Prostate gland (tissue), 2 donors: Measurements from ENCODE around the gene DCAF12. TPM values are rescaled to one million over a fixed set of nuclear protein-coding genes. Genes with fewer than 3 reads are reported as not detected.

Experiments used
- DNase-seq: peaks from one replicate; pipeline ENCODE4 v3.0.0-alpha.2; 2019; ENCODE audit warnings: low spot score
- H3K27ac ChIP-seq, 2 donors: fragments of 200-600 bp; sonication (generic); 2 replicates each; pipeline ENCODE4 v1.5.1; 2017 to 2019
- H3K27me3 ChIP-seq: fragments of 200-600 bp; sonication (generic); replicated peaks from 2 replicates; pipeline ENCODE4 v1.5.1; 2019; ENCODE audit not compliant: insufficient read depth
- H3K36me3 ChIP-seq, 2 donors: fragments of 200-600 bp; sonication (generic); 1 replicate in 1 of 2; 2 replicates in 1 of 2; pipeline versions ENCODE4 v1.5.1 to v1.8.1; 2017 to 2019
- H3K4me1 ChIP-seq: fragments of 200-600 bp; sonication (generic); replicated peaks from 2 replicates; pipeline ENCODE4 v1.5.1; 2019
- H3K4me3 ChIP-seq, 2 donors: fragments of 200-600 bp; sonication (generic); 2 replicates each; pipeline ENCODE4 v1.5.1; 2017 to 2019
- H3K9me3 ChIP-seq: fragments of 200-600 bp; sonication (generic); 2 replicates; pipeline ENCODE4 v1.5.1; 2017
- POLR2A ChIP-seq: fragments of 450-650 bp; IDR thresholded peaks from one replicate; pipeline ENCODE4 v1.6.1; 2016; ENCODE audit warnings: antibody characterized with exemption, mild to moderate bottlenecking
- POLR2AphosphoS5 ChIP-seq: sonication (generic); formaldehyde crosslinking; IDR thresholded peaks from one replicate; pipeline ENCODE4 v1.6.1; 2017; ENCODE audit warnings: antibody characterized with exemption
- WGBS: methylation state at CpG from one replicate; pipeline ENCODE4 v1.1.5; 2018; 5-methylcytosine and 5-hydroxymethylcytosine counted together
- intact Hi-C: fragments of 100-400 bp; cut with DNase I; formaldehyde crosslinking; loops from one replicate; pipeline ENCODE4 v1.14.2; 2022
- total RNA-seq, 2 donors: library from RNA; depleted of rRNA; stranded (reverse); fragments of >200 nt; gene quantifications; one replicate each; pipeline ENCODE4 v1.1.0, GENCODE V29; 2016
- TF ChIP-seq, protein P1 (sequence below), 4 experiments: fragments of 200-600 bp in 2 of 4; fragments of 450-650 bp in 2 of 4; sonication (generic) in 2 of 4; IDR thresholded peaks; 1 replicate in 3 of 4; 2 replicates in 1 of 4; pipeline ENCODE4 v1.5.1; 2016 to 2019; ENCODE audit warnings: antibody characterized with exemption in 4 of 4, mild to moderate bottlenecking in 2 of 4, moderate library complexity in 2 of 4

The DCAF12 gene
- total RNA-seq, 2 donors from 2014 or later: 30.6 to 100 TPM

DNA sequence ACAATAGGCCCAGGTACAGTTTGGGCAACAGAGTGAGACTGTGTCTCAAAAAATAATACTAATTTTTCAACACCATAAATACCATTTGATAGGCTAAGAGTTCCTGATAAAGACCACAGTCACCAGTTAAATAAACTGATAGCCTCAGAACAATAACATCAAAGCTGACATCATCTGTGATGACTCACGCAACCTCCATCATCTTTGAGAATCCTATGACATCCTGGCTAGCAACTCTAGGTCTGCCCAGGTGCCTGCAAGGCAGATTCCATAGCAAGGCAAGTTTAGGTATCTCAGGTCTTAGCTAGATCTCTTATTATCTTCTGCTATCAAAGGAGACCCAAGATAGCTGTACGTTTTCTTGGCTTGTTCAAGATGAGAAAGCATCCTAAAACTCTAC is 47.3 kb downstream of the DCAF12 start:
- Histone ChIP-seq H3K4me3 (no peak overlapping the region), H3K27me3 (no peaks in the 10 kb centered on the region), H3K9me3 (no peaks in the 10 kb centered on the region), H3K27ac (no peak overlapping the region), H3K36me3 (no peaks in the 10 kb centered on the region), H3K4me1 (no peaks in the 10 kb centered on the region)
- intact Hi-C loops: no loop called here
- no peak for DNase-seq
- WGBS: 87% methylated on average over 2 of the region's 2 CpGs
- TF ChIP-seq POLR2AphosphoS5 (no peak), POLR2A (no peak)
- TF ChIP-seq, protein P1, sequence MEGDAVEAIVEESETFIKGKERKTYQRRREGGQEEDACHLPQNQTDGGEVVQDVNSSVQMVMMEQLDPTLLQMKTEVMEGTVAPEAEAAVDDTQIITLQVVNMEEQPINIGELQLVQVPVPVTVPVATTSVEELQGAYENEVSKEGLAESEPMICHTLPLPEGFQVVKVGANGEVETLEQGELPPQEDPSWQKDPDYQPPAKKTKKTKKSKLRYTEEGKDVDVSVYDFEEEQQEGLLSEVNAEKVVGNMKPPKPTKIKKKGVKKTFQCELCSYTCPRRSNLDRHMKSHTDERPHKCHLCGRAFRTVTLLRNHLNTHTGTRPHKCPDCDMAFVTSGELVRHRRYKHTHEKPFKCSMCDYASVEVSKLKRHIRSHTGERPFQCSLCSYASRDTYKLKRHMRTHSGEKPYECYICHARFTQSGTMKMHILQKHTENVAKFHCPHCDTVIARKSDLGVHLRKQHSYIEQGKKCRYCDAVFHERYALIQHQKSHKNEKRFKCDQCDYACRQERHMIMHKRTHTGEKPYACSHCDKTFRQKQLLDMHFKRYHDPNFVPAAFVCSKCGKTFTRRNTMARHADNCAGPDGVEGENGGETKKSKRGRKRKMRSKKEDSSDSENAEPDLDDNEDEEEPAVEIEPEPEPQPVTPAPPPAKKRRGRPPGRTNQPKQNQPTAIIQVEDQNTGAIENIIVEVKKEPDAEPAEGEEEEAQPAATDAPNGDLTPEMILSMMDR (IDR thresholded peaks at IDR 0.05): no peak

DNA sequence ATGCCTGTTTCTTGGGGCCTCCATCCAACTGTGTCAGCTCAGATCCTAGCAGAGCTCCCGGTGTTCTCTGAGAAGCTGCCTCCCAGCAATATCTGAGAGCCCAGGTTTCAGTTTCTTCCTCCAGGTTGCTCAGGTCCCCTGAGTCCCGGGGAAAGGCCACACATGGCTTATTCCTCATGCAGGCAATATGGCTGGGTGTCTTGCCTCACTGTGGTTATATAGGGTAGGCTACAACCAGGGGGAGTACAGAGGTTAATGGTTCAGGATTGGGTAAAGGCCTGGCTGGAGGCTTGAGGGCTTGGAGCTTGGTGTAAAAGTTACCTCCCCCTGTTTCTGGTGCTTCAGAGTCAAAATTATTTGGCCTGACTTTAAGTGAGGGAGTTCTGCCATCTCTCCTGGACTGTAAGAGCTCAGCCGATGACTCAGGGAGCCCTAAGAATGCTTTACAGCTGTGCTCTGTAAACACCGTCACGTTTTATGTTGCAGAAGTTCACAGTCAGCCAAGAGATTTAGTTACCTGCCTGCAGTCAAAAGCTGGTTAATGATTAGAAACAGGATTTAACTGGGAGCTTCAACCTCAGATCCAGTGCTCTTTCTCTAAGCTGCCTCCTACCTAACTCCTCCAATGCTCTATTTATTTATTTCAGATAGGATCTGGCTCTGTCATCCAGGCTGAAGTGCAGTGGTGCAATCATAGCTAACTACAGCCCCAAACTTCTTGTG is 53.5 kb downstream of the DCAF12 start:
- peak; percentile 82 for DNase-seq
- H3K27me3 ChIP-seq: no peaks in the 10 kb centered on the region
- H3K9me3 ChIP-seq: no peaks in the 10 kb centered on the region
- no peaks in the 10 kb centered on the region for H3K36me3 ChIP-seq
- H3K27ac ChIP-seq: peak overlapping the region; percentile 71 to 73
- 36% methylated on average over 5 of the region's 5 CpGs for WGBS
- no peak overlapping the region for H3K4me3 ChIP-seq
- H3K4me1 ChIP-seq: peaks cover 9% of the 10 kb centered on the region
- TF ChIP-seq POLR2AphosphoS5 (peak; percentile 88), POLR2A (no peak)
- intact Hi-C loops: loop anchor here (5.0 kb wide), 1 partner anchor 256 kb away; the partner anchor contains the start of gene UBE2R2

DNA sequence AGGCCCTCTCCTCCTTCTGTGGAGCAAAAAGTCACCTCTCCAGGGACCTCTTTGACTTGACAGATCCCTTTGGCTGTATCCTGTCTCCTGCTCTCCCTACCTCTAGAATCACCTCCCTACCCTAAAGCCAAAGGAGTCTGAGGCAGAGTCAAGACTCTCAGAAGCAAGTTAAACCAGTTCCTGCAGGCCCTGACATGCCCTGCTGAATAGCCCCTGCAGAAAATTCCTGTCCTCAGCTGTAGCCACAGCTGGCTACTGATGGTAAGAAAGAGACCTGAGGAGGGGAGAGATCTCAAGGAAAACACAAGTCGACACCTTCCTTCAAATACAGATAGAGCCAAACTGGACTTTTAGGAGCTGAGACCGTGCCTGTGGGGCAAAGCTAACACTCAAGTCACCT is 54.1 kb downstream of the DCAF12 start:
- no peaks in the 10 kb centered on the region for H3K36me3 ChIP-seq
- no peaks in the 10 kb centered on the region for H3K9me3 ChIP-seq
- peak; percentile 90 for DNase-seq
- H3K27me3 ChIP-seq: no peaks in the 10 kb centered on the region
- H3K4me3 ChIP-seq: no peak overlapping the region
- H3K27ac ChIP-seq: peak overlapping the region; percentile 54 to 73
- peaks cover 9% of the 10 kb centered on the region for H3K4me1 ChIP-seq
- intact Hi-C loops: loop anchor here (5.0 kb wide), 1 partner anchor 255 kb away; the partner anchor contains the start of gene UBE2R2
- 28% methylated on average over 2 of the region's 2 CpGs for WGBS
- TF ChIP-seq POLR2A (no peak), POLR2AphosphoS5 (peak; percentile 72)

DNA sequence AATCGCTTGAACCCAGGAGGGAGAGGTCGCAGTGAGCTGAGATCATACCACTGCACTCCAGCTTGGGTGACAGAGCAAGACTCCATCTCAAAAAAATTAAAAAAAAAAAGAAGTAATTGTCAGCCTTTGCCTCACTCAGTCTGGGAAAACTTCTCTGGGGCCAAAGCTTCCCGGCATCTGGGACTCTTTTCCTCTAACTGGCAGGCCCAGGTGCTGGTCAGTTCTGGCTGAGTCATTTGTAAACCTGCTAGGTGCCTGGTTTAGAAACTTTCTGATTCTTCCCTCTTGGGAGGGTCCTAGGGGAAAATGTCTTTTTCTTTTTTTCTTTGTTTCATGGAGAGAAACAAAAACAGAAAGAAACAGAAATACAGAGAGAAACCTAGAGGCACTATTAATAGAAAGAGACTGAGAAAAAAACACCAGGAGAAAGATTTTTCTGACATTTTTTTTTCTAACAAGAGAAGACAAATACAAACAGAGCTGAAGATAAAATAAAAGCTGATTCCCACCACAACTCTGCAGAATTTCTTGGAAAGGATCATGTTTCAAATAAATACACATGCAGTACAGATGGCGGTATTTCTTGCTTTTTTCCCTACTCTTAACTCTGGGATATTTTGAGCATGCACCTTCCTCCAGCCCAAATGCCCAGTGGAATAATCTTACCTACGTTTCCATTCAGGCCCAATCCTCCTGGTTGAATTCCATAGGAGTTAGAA is 55.7 kb downstream of the DCAF12 start:
- intact Hi-C loops: loop anchor here (5.0 kb wide), 1 partner anchor 253 kb away; the partner anchor contains the start of gene UBE2R2
- Histone ChIP-seq H3K27ac (peak overlapping the region in 1 of 2 donors; percentile 2), H3K9me3 (no peaks in the 10 kb centered on the region), H3K4me3 (no peak overlapping the region), H3K4me1 (peaks cover 9% of the 10 kb centered on the region), H3K27me3 (no peaks in the 10 kb centered on the region), H3K36me3 (no peaks in the 10 kb centered on the region)
- DNase-seq: no peak
- 61% methylated on average over 5 of the region's 5 CpGs for WGBS
- TF ChIP-seq POLR2A (no peak), POLR2AphosphoS5 (no peak)
- TF ChIP-seq, protein P1 (IDR thresholded peaks at IDR 0.05): no peak

DNA sequence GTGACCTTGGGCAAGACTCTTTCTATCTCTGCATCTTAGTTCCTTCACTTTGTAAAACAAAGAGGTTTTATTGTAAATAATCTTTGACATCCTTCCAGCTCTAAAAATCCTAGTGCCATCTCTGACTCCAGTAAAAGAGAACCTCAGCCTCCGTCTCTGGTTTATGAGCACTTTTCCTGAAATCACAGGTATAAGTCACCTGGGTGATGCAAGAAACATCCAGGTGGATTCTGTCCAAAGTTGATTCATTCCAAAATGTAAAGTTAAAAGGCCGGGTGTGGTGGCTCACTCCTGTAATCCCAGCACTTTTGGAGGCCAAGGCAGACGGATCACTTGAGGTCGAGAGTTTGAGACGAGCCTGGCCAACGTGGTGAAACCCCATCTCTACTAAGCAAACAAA is 56.7 kb downstream of the DCAF12 start:
- H3K4me1 ChIP-seq: peaks cover 9% of the 10 kb centered on the region
- TF ChIP-seq POLR2AphosphoS5 (peak; percentile 54), POLR2A (no peak)
- TF ChIP-seq, protein P1 (IDR thresholded peaks at IDR 0.05): no peak
- H3K9me3 ChIP-seq: no peaks in the 10 kb centered on the region
- DNase-seq: peak; percentile 23
- peak overlapping the region in 1 of 2 donors; percentile 16 for H3K27ac ChIP-seq
- no peaks in the 10 kb centered on the region for H3K36me3 ChIP-seq
- intact Hi-C loops: loop anchor here (5.0 kb wide), 1 partner anchor 253 kb away; the partner anchor contains the start of gene UBE2R2
- 55% methylated on average over 6 of the region's 6 CpGs for WGBS
- H3K4me3 ChIP-seq: no peak overlapping the region
- no peaks in the 10 kb centered on the region for H3K27me3 ChIP-seq
